Nephron (organoid): ENCODE results near the gene ARID1A.
"Not testable (repeated sequence)": the region's sequence is repeated elsewhere in the genome, so short reads cannot be mapped to it uniquely, and the experiment has no call there.

Experiments
- H3K27ac Mint-ChIP-seq, 3 experiments: 2 replicates each; pipeline ENCODE4 v1.8.0; 2020; ENCODE audit warnings: mixed read lengths in 3 of 3, mild to moderate bottlenecking in 2 of 3, moderate library complexity in 1 of 3
- H3K27me3 Mint-ChIP-seq: 2 replicates; pipeline ENCODE4 v1.8.0; 2021; ENCODE audit warnings: low read depth, mild to moderate bottlenecking, moderate library complexity, mixed read lengths
- H3K36me3 Mint-ChIP-seq: 2 replicates; pipeline ENCODE4 v1.8.0; 2020; ENCODE audit warnings: low read depth, mixed read lengths
- H3K4me1 Mint-ChIP-seq: 2 replicates; pipeline ENCODE4 v1.8.0; 2020; ENCODE audit warnings: mixed read lengths
- H3K4me3 Mint-ChIP-seq, 3 experiments: 2 replicates each; pipeline ENCODE4 v1.8.0; 2020; ENCODE audit warnings: mild to moderate bottlenecking in 3 of 3, mixed read lengths in 3 of 3, moderate library complexity in 2 of 3
- H3K9me3 Mint-ChIP-seq: 2 replicates; pipeline ENCODE4 v1.8.0; 2020; ENCODE audit warnings: mixed read lengths
- CTCF ChIP-seq, 3 experiments: fragments of 200-600 bp; sonication (generic); IDR thresholded peaks; one replicate each; pipeline ENCODE4 v1.5.0; 2021; ENCODE audit warnings: antibody characterized with exemption in 3 of 3; ENCODE audit not compliant: unreplicated experiment in 3 of 3

Gene ARID1A

GRCh38 chr1:26701995-26702679 lies 6.3 kb downstream of the ARID1A start:
- no peak for TF ChIP-seq CTCF (IDR thresholded peaks at IDR 0.05; ENCODE audit: unreplicated experiment in 3 of 3)
- peaks cover 9% of the 10 kb centered on the region for H3K36me3 Mint-ChIP-seq
- no peak overlapping the region for H3K27ac Mint-ChIP-seq
- no peak overlapping the region for H3K4me3 Mint-ChIP-seq
- H3K27me3 Mint-ChIP-seq: no peaks in the 10 kb centered on the region
- no peaks in the 10 kb centered on the region for H3K9me3 Mint-ChIP-seq
- peaks cover 17% of the 10 kb centered on the region for H3K4me1 Mint-ChIP-seq

- Mint-ChIP-seq H3K4me3 (no peak overlapping the region), H3K27me3 (no peaks in the 10 kb centered on the region), H3K27ac (no peak overlapping the region), H3K4me1 (peaks cover 17% of the 10 kb centered on the region), H3K9me3 (no peaks in the 10 kb centered on the region), H3K36me3 (peaks cover 12% of the 10 kb centered on the region)
- TF ChIP-seq CTCF (IDR thresholded peaks at IDR 0.05; ENCODE audit: unreplicated experiment in 3 of 3): no peak
Observed at GRCh38 chr1:26702680-26703038, 6.8 kb downstream of the ARID1A start.

GRCh38 chr1:26703478-26703877 lies 7.7 kb downstream of the ARID1A start:
- Mint-ChIP-seq H3K9me3 (no peaks in the 10 kb centered on the region), H3K36me3 (peaks cover 15% of the 10 kb centered on the region), H3K27me3 (no peaks in the 10 kb centered on the region), H3K4me1 (peaks cover 17% of the 10 kb centered on the region), H3K4me3 (no peak overlapping the region), H3K27ac (peak overlapping the region in 1 of 3 experiments; percentile 21)
- TF ChIP-seq CTCF (IDR thresholded peaks at IDR 0.05; ENCODE audit: unreplicated experiment in 3 of 3): no peak

- TF ChIP-seq CTCF (IDR thresholded peaks at IDR 0.05; ENCODE audit: unreplicated experiment in 3 of 3): no peak
- no peak overlapping the region for H3K27ac Mint-ChIP-seq
- H3K4me3 Mint-ChIP-seq: no peak overlapping the region
- peaks cover 21% of the 10 kb centered on the region for H3K4me1 Mint-ChIP-seq
- no peaks in the 10 kb centered on the region for H3K27me3 Mint-ChIP-seq
- peaks cover 25% of the 10 kb centered on the region for H3K36me3 Mint-ChIP-seq
- no peaks in the 10 kb centered on the region for H3K9me3 Mint-ChIP-seq
Observed at GRCh38 chr1:26704629-26705028, 8.8 kb downstream of the ARID1A start.

- not testable (repeated sequence) for H3K27me3 Mint-ChIP-seq, H3K9me3 Mint-ChIP-seq, H3K4me3 Mint-ChIP-seq
- Mint-ChIP-seq H3K27ac (peak overlapping the region; percentile 59 to 85 (median 84)), H3K36me3 (peaks cover 26% of the 10 kb centered on the region), H3K4me1 (peaks cover 21% of the 10 kb centered on the region)
Observed at GRCh38 chr1:26705227-26705626, 9.4 kb downstream of the ARID1A start.

GRCh38 chr1:26705788-26706311 lies 10.0 kb downstream of the ARID1A start:
- Mint-ChIP-seq H3K4me3 (peak overlapping the region in 2 of 3 experiments; percentile 33 to 52), H3K9me3 (no peaks in the 10 kb centered on the region), H3K27me3 (no peaks in the 10 kb centered on the region), H3K27ac (peak overlapping the region; percentile 59 to 85 (median 84)), H3K4me1 (peaks cover 21% of the 10 kb centered on the region), H3K36me3 (peaks cover 32% of the 10 kb centered on the region)
- TF ChIP-seq CTCF (IDR thresholded peaks at IDR 0.05; ENCODE audit: unreplicated experiment in 3 of 3): no peak
